ENCODE data around the gene LSM8. TPM values are rescaled to one million over a fixed set of nuclear protein-coding genes. Genes with fewer than 3 reads are reported as not detected.

LSM8 gene
- total and polyA plus RNA-seq, 2 donors (not counting 3 experiments of a cell fraction or from before 2014, with no cell fraction given) = 26.8 to 34.1 TPM

DNA sequence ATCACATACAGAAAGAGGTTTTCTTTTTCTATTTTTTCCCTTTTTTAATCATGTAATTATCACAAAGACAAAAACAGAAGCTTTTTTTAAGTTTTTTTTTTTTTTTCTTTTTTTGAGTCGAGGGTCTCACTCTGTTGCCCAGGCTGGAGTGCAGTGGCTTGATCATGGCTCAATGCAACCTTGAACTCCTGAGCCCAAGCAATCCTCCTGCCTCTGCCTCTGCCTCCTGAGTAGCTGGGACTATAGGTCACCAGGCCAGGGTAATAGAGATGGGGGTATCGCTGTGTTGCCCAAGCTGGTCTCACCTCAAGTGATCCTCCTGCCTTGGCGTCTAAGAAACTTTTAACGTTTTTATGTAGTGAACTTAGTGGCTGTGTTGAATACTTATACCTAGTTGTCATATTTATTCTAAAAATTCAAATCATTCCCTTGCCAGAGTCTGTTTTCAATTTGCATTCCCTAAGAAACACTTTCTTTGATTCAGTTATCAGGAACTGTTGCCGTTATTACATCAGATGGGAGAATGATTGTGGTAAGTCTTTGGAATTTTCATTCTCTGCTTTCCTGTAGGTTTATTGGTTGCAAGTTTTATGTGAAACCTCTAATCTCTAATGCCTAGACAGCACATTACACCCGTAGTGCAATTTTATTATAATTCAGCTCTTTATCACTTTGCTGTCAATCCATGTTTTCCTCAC, 1.3 kb downstream of the LSM8 start:
- peaks cover 0 to 7% of the 10 kb centered on the region in 2 experiments for H3K36me3 ChIP-seq (ENCODE audit: control insufficient read depth in 2 of 2, extremely low read depth in 1 of 2, insufficient read depth in 2 of 2, low read length in 2 of 2)
- no peaks in the 10 kb centered on the region for H3K9me3 ChIP-seq (replicated peaks; ENCODE audit: control insufficient read depth, insufficient read depth, low read length)
- FAIRE-seq (no peak), DNase-seq (ENCODE audit: low read depth, low spot score) (no peak)
- H3K27me3 ChIP-seq (ENCODE audit: control insufficient read depth in 2 of 2, insufficient read depth in 2 of 2, low read length in 2 of 2) = no peaks in the 10 kb centered on the region
- peak overlapping the region; percentile 99 for H3K4me2 ChIP-seq (ENCODE audit: insufficient read depth, low read length)
- H3K9me1 ChIP-seq (replicated peaks; ENCODE audit: control insufficient read depth, extremely low read depth, insufficient read depth, low read length) = peaks cover 3% of the 10 kb centered on the region
- intact Hi-C loops (cut with micrococcal nuclease) = no loop called here
- POLR2A ChIA-PET = no interaction called here
- H3K4me3 ChIP-seq (replicated peaks in 1 of 3; ENCODE audit: insufficient read depth in 1 of 3, low read depth in 1 of 3, low read length in 3 of 3) = peak overlapping the region in 2 of 3 experiments; percentile 69 to 97
- peaks cover 18% of the 10 kb centered on the region for H3K4me1 ChIP-seq (ENCODE audit: control insufficient read depth, extremely low read depth, insufficient read depth, low read length)
- peak overlapping the region; percentile 88 for H3K27ac ChIP-seq (ENCODE audit: insufficient read depth, low read depth, low read length)
- peak overlapping the region; percentile 98 for H3K9ac ChIP-seq (replicated peaks; ENCODE audit: extremely low read depth, insufficient read depth, low read length)
- no peaks in the 10 kb centered on the region for H4K20me1 ChIP-seq (replicated peaks; ENCODE audit: control insufficient read depth, extremely low read depth, insufficient read depth, low read length)
- dilution Hi-C loops (cut with MboI; ENCODE audit: extremely low pct_ligation_motif_present, low sequenced_read_pairs) = no loop called here
- peaks cover 27% of the 10 kb centered on the region for H3K79me2 ChIP-seq (ENCODE audit: control insufficient read depth, insufficient read depth, low read length)
- H2AFZ ChIP-seq (ENCODE audit: low read depth, low read length) = no peak overlapping the region
- no TSS peak for BruUV-seq (replicated peaks)
- CTCF ChIA-PET = interaction anchor here (1.7 kb wide), 1 partner anchor 10 kb away, joined by 8 read pairs; no protein-coding TSS in a partner anchor
- TF ChIP-seq FOS (IDR thresholded peaks at IDR 0.05; ENCODE audit: borderline replicate concordance, insufficient read depth, low read length) = no peak
- TF ChIP-seq, protein P1, sequence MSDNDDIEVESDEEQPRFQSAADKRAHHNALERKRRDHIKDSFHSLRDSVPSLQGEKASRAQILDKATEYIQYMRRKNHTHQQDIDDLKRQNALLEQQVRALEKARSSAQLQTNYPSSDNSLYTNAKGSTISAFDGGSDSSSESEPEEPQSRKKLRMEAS (IDR thresholded peaks at IDR 0.05; ENCODE audit: insufficient read depth, insufficient read length) = no peak
- no peak for TF ChIP-seq POLR2A (IDR thresholded peaks at IDR 0.05; ENCODE audit: low read depth, low read length)
- TF ChIP-seq GATA2 (IDR thresholded peaks at IDR 0.05; ENCODE audit: insufficient read depth, insufficient read length, low read depth, low read length) = no peak
- TF ChIP-seq JUN (IDR thresholded peaks at IDR 0.05; ENCODE audit: borderline replicate concordance, insufficient read depth, insufficient read length, low read depth) = no peak
- TF ChIP-seq EZH2 (IDR thresholded peaks at IDR 0.05; ENCODE audit: borderline replicate concordance, low read depth, low read length, severe bottlenecking) = no peak
- TF ChIP-seq MYC (IDR thresholded peaks at IDR 0.05; ENCODE audit: low read depth, low read length) = no peak
- TF ChIP-seq, protein P2, sequence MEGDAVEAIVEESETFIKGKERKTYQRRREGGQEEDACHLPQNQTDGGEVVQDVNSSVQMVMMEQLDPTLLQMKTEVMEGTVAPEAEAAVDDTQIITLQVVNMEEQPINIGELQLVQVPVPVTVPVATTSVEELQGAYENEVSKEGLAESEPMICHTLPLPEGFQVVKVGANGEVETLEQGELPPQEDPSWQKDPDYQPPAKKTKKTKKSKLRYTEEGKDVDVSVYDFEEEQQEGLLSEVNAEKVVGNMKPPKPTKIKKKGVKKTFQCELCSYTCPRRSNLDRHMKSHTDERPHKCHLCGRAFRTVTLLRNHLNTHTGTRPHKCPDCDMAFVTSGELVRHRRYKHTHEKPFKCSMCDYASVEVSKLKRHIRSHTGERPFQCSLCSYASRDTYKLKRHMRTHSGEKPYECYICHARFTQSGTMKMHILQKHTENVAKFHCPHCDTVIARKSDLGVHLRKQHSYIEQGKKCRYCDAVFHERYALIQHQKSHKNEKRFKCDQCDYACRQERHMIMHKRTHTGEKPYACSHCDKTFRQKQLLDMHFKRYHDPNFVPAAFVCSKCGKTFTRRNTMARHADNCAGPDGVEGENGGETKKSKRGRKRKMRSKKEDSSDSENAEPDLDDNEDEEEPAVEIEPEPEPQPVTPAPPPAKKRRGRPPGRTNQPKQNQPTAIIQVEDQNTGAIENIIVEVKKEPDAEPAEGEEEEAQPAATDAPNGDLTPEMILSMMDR (IDR thresholded peaks at IDR 0.05; ENCODE audit: extremely low read depth in 1 of 2, insufficient read depth in 1 of 2, low read depth in 1 of 2, low read length in 2 of 2) = no peak
- TF ChIP-seq POLR2AphosphoS5 (IDR thresholded peaks at IDR 0.05; ENCODE audit: insufficient read depth, low read depth, low read length) = no peak
